Ovary (tissue), 1 donor: ENCODE data around the gene IFT52.

Source experiments
- EP300 ChIP-seq: sonication (generic); formaldehyde crosslinking; IDR thresholded peaks from one replicate; pipeline ENCODE4 v1.6.1; 2017; ENCODE audit warnings: antibody characterized with exemption
- POLR2A ChIP-seq: fragments of 450-650 bp; IDR thresholded peaks from one replicate; pipeline ENCODE4 v1.6.1; 2017; ENCODE audit warnings: antibody characterized with exemption, mild to moderate bottlenecking, moderate library complexity

- TF ChIP-seq POLR2A (no peak), EP300 (no peak)
These were observed 98.4 kb downstream of the IFT52 start for GRCh38 chr20:43689165-43689564.
